Measurements from ENCODE around the gene SLC25A26. TPM values are rescaled to one million over a fixed set of nuclear protein-coding genes. Genes with fewer than 3 reads are reported as not detected.

The SLC25A26 gene
- total and polyA plus RNA-seq, 2 of the 13 experiments (the other 11 are each of a cell fraction or from before 2014, with no cell fraction given), result 23.1 to 32.7 TPM

DNA sequence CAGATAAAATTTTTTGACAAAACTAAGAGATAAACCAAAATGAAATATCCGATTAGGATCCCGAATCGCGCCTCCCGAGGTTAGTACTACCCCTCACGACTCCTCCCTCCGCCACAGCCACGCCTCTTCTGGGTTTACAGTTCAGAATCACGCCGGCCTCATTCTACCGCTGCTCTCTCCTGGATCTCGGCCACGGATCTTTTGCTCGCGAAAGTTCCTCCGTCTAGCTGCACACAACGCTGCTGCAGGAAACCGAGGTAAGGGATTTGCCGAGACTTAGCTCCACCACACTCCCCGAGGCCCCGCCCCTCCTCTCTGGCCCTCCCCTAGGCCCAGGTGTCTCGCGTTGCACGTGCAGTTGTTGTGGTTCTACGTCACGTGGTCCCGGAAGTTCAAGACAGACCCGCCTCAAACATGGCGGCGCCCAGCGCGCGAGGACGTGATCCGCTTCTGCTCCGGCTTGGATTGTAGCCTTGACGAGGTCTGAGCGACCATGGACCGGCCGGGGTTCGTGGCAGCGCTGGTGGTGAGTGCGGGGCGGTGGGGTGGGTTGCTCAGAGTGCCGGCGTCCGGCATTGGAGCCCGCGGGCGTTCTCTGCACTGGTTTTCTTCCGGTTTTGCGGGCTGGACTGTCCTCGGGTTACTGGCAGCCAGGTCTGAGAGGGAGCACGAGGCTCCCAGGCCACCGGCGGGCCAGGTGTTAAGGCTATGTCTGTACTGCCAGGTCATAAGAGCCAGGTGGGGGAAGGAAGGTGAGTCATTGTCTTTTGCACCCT lies at the start of gene SLC25A26 (continued):
- TF ChIP-seq ZGPAT (CRISPR knock-in tag; IDR thresholded peaks at IDR 0.05), result peak; percentile 75; the same call in 1 of the 2 replicates
- peak; percentile 75; the same call in 1 of the 2 replicates for TF ChIP-seq ZNF784 (CRISPR knock-in tag; IDR thresholded peaks at IDR 0.05; ENCODE audit: borderline replicate concordance)
- no peak for TF ChIP-seq SUZ12 (IDR thresholded peaks at IDR 0.05; ENCODE audit: low read depth, low read length)
- no peak for TF ChIP-seq ZNF747 (CRISPR knock-in tag; IDR thresholded peaks at IDR 0.05; ENCODE audit: borderline replicate concordance)
- no peak for TF ChIP-seq MIXL1 (CRISPR knock-in tag; IDR thresholded peaks at IDR 0.05)
- no peak for TF ChIP-seq SMAD9 (CRISPR knock-in tag; IDR thresholded peaks at IDR 0.05)
- TF ChIP-seq, protein P1, sequence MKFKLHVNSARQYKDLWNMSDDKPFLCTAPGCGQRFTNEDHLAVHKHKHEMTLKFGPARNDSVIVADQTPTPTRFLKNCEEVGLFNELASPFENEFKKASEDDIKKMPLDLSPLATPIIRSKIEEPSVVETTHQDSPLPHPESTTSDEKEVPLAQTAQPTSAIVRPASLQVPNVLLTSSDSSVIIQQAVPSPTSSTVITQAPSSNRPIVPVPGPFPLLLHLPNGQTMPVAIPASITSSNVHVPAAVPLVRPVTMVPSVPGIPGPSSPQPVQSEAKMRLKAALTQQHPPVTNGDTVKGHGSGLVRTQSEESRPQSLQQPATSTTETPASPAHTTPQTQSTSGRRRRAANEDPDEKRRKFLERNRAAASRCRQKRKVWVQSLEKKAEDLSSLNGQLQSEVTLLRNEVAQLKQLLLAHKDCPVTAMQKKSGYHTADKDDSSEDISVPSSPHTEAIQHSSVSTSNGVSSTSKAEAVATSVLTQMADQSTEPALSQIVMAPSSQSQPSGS (CRISPR knock-in tag; IDR thresholded peaks at IDR 0.05), result no peak
- peak; percentile 97; the same call in 1 of the 2 replicates for TF ChIP-seq MXD1 (CRISPR knock-in tag; IDR thresholded peaks at IDR 0.05)
- TF ChIP-seq ZFY (CRISPR knock-in tag; IDR thresholded peaks at IDR 0.05), result peak; percentile 81
- peak; percentile 49 for TF ChIP-seq FOXA3 (CRISPR knock-in tag; IDR thresholded peaks at IDR 0.05)
- TF ChIP-seq ZNF552 (CRISPR knock-in tag; IDR thresholded peaks at IDR 0.05; ENCODE audit: borderline replicate concordance), result no peak; the same call in 1 of the 2 replicates
- TF ChIP-seq DZIP1 (CRISPR knock-in tag; IDR thresholded peaks at IDR 0.05), result no peak
- no peak for TF ChIP-seq TAF15 (IDR thresholded peaks at IDR 0.05; ENCODE audit: low read depth, low read length, poor library complexity, severe bottlenecking)
- peak; percentile 76 for TF ChIP-seq SP5 (CRISPR knock-in tag; IDR thresholded peaks at IDR 0.05; ENCODE audit: borderline replicate concordance, low read depth)
- 0 out of 2 replicates have a peak, but pooled peaks have one; percentile 35 for TF ChIP-seq ZNF264 (CRISPR knock-in tag; IDR thresholded peaks at IDR 0.05)
- TF ChIP-seq SETDB1 (CRISPR knock-in tag; IDR thresholded peaks at IDR 0.05; ENCODE audit: borderline replicate concordance), result no peak
- peak; percentile 53; the same call in 1 of the 2 replicates for TF ChIP-seq ISL2 (CRISPR knock-in tag; IDR thresholded peaks at IDR 0.05)
- no peak for TF ChIP-seq ZBTB7B (CRISPR knock-in tag; IDR thresholded peaks at IDR 0.05)
- TF ChIP-seq ZNF678 (CRISPR knock-in tag; IDR thresholded peaks at IDR 0.05), result no peak
- no peak for TF ChIP-seq ZNF496 (CRISPR knock-in tag; IDR thresholded peaks at IDR 0.05; ENCODE audit: insufficient replicate concordance)
- TF ChIP-seq ZBTB1 (CRISPR knock-in tag; IDR thresholded peaks at IDR 0.05; ENCODE audit: borderline replicate concordance), result no peak
- TF ChIP-seq ZNF263 (CRISPR knock-in tag; IDR thresholded peaks at IDR 0.05), result peak; percentile 49; the same call in 1 of the 2 replicates
